ENCODE data around the gene MTMR11.

- TF ChIP-seq CTCF (IDR thresholded peaks at IDR 0.05) (no peak), POLR2AphosphoS5 (IDR thresholded peaks at IDR 0.05) (no peak), POLR2A (IDR thresholded peaks at IDR 0.05) (no peak)
These were observed 11.3 kb downstream of the MTMR11 start for GRCh38 chr1:149925345-149925744.
